Pancreas (tissue), 10 donors: ENCODE measurements around the gene MXRA7. TPM values are rescaled to one million over a fixed set of nuclear protein-coding genes. Genes with fewer than 3 reads are reported as not detected.
A peak's percentile ranks its signal among the peaks of the same experiment; 100 is the strongest.

ENCODE experiments used
- ATAC-seq, 4 donors: fragments of 200-7000 bp; cut with Tn5 transposase; one replicate each; pipeline versions ENCODE4 v1.8.0 to v1.9.1; 2020; ENCODE audit warnings: mild to moderate bottlenecking in 4 of 4, moderate library complexity in 4 of 4
- DNase-seq, 6 donors: peaks; one replicate each; pipeline ENCODE4 v3.0.0-alpha.2; 2020
- FAIRE-seq: peaks from 2 replicates; lab custom pipeline; 2012; peaks lifted over from hg19 to GRCh38; lab: Jason Lieb, UNC
- H3K27ac ChIP-seq, 4 donors: fragments of 200-600 bp; sonication (generic); 1 replicate in 3 of 4; 2 replicates in 1 of 4; pipeline versions ENCODE4 v1.5.0 to v1.8.0; 2020
- H3K27me3 ChIP-seq, 4 donors: fragments of 200-600 bp; one replicate each; pipeline ENCODE4 v1.8.0; 2021
- H3K36me3 ChIP-seq, 3 donors: fragments of 200-600 bp; sonication (generic) in 1 of 3; one replicate each; pipeline versions ENCODE4 v1.5.0 to v1.8.0; 2020 to 2021
- H3K4me1 ChIP-seq, 3 donors: fragments of 200-600 bp; one replicate each; pipeline ENCODE4 v1.8.0; 2021
- H3K4me3 ChIP-seq, 4 donors: fragments of 200-600 bp; sonication (generic) in 2 of 4; one replicate each; pipeline versions ENCODE4 v1.5.0 to v1.8.0; 2020 to 2021
- H3K9me3 ChIP-seq, 4 donors: fragments of 200-600 bp; one replicate each; pipeline ENCODE4 v1.8.0; 2021
- WGBS, 2 donors: extraction: QIAGEN DNeasy Blood & Tissue Kit; methylation state at CpG; one replicate each; pipeline ENCODE4 v1.1.7; 2013; 5-methylcytosine and 5-hydroxymethylcytosine counted together
- intact Hi-C, 3 donors: fragments of 100-400 bp; cut with DNase I; formaldehyde crosslinking; loops; one replicate each; pipeline versions ENCODE4 v1.11.1 to v1.14.2; 2022
- polyA plus RNA-seq, 2 donors: library from polyadenylated mRNA; stranded (reverse); fragments of 200-250 nt; gene quantifications; one replicate each; pipeline ENCODE4 v1.2.3, GENCODE V29; 2013
- total RNA-seq, 6 donors: library from RNA; stranded (reverse); fragmentation: NEBNext Ultra II Directional in 4 of 6; extraction: Animal tissue kit (Norgen Biotek cat#: 25700) in 4 of 6; gene quantifications; one replicate each; pipeline versions ENCODE4 v1.2.1 to v1.2.4, GENCODE V29; 2021 to 2023
- TF ChIP-seq, protein P1 (sequence below), 4 donors: fragments of 200-600 bp; sonication (generic) in 3 of 4; IDR thresholded peaks; one replicate each; pipeline versions ENCODE4 v1.5.0 to v1.8.0; 2021; ENCODE audit warnings: antibody characterized with exemption in 4 of 4
- donor health status: healthy with polysubstance abuse.
- donor health status: DM: no; HTN: no; CAD: no; lungs with moderate emphysema.
- donor health status: DM: no; HTN: no; CAD: no.
- donor health status: control.
- donor health status: control.
- donor health status: Bipolar disorder and iron deficiency.
- donor health status: DM: yes; HTN: yes; CAD: no.
- donor health status: DM: no; HTN: no; CAD: no.
- donor health status: DM: no; HTN: no; CAD: no.
- donor health status: DM: yes; HTN: yes; CAD: no.

Gene MXRA7
- total and polyA plus RNA-seq, 8 donors: 32.0 to 137 (median 44.7) TPM

DNA sequence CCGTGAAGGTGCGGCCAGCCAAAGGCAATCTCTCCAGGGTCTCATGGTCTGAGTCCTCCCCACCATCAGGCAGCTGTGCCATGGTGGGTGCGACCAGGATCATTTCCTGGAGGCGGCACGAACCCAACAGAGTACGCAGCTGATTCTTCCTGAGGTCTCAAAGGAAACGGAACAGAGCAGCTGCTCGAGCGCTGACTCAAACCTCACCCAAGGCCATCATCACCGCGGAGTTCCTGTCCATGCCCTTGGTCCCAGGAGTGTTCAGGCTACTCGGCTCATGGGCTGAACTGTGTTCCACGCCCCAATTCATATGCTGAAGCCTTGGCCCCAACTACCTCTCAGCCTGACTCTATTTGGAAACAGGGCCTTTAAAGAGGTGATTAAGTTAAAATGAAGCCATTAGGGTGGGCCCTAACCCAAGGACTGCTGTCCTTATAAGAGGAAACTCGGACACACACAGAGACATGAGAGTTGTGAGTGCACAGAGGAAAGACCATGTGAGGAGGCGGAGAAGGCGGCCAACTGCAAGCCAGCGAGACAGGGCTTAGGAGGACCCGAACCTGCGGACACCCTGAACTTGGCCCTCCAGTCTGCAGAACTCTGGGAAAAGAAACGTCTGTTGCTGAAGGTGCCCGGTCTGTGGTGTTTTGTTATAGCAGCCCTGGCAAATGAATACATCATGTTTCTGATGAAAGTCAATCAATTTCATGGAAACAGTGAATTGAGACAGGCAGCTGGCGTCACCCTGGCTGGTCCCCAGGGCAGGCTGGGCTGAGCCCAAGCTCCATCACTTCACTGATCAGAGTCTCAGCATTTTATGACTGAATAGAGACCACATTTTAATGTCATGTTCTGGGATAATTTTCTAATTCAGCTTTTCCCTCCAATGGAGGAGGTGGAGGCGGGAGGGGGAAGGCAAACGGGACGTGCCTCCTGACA lies 13.7 kb downstream of the MXRA7 start:
- TF ChIP-seq, protein P1, sequence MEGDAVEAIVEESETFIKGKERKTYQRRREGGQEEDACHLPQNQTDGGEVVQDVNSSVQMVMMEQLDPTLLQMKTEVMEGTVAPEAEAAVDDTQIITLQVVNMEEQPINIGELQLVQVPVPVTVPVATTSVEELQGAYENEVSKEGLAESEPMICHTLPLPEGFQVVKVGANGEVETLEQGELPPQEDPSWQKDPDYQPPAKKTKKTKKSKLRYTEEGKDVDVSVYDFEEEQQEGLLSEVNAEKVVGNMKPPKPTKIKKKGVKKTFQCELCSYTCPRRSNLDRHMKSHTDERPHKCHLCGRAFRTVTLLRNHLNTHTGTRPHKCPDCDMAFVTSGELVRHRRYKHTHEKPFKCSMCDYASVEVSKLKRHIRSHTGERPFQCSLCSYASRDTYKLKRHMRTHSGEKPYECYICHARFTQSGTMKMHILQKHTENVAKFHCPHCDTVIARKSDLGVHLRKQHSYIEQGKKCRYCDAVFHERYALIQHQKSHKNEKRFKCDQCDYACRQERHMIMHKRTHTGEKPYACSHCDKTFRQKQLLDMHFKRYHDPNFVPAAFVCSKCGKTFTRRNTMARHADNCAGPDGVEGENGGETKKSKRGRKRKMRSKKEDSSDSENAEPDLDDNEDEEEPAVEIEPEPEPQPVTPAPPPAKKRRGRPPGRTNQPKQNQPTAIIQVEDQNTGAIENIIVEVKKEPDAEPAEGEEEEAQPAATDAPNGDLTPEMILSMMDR (IDR thresholded peaks at IDR 0.05): no peak
- no peak for FAIRE-seq
- peak in 1 of 4 donors; percentile 22 for ATAC-seq
- Histone ChIP-seq H3K27ac (no peak overlapping the region), H3K4me3 (no peak overlapping the region), H3K27me3 (no peaks in the 10 kb centered on the region), H3K36me3 (no peaks in the 10 kb centered on the region), H3K4me1 (no peaks in the 10 kb centered on the region), H3K9me3 (no peaks in the 10 kb centered on the region)
- intact Hi-C loops: no loop called here
- WGBS, 2 donors: 78 to 83% methylated on average over 25 of the region's 25 CpGs
- DNase-seq: peak in 1 of 6 donors; percentile 23

DNA sequence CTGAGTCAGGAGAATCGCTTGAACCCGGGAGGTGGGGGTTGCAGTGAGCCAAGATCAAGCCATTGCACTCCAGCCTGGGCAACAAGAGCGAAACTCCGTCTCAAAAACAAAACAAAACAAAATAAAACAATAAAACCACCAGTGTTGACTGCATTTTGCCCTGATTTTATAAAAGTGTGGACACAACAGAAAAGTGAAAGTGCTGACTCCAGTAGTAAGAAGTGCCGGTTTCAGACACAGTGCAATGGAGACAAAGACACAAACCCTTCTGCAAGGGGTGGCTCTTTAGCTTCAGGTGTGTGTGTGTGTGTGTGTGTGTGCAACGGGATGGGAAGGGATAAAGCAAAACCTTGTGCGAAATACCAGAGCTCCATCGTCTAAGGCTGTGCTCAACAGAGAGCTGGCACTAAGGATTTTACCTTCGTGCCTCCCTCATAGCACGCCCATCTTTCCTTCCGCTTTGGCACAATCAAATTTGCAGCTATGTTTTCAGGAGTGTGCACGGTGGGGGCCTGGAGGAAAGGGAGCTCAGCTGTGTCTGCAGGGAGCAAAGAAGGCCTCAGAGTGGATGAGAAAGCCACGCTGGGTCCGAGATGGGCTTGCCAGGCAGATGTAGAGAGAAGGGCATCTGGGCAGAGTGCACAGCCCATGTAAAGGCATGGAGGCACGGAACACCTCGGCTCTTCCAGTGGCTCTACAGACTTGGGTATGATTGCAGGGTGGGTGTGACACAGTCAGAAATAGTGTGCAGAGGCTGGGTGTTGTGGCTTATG lies 15.5 kb downstream of the MXRA7 start:
- peak overlapping the region in 1 of 4 donors; percentile 19 for H3K27ac ChIP-seq
- TF ChIP-seq, protein P1 (IDR thresholded peaks at IDR 0.05): no peak
- H3K36me3 ChIP-seq: no peaks in the 10 kb centered on the region
- no peak for FAIRE-seq
- 80 to 86% methylated on average over 16 of the region's 16 CpGs for WGBS, 2 donors
- ATAC-seq: peak in 2 of 4 donors; percentile 7 to 33
- H3K27me3 ChIP-seq: no peaks in the 10 kb centered on the region
- no peaks in the 10 kb centered on the region for H3K4me1 ChIP-seq
- H3K9me3 ChIP-seq: no peaks in the 10 kb centered on the region
- no peak overlapping the region for H3K4me3 ChIP-seq
- intact Hi-C loops: no loop called here
- DNase-seq: peak in 1 of 6 donors; percentile 8

DNA sequence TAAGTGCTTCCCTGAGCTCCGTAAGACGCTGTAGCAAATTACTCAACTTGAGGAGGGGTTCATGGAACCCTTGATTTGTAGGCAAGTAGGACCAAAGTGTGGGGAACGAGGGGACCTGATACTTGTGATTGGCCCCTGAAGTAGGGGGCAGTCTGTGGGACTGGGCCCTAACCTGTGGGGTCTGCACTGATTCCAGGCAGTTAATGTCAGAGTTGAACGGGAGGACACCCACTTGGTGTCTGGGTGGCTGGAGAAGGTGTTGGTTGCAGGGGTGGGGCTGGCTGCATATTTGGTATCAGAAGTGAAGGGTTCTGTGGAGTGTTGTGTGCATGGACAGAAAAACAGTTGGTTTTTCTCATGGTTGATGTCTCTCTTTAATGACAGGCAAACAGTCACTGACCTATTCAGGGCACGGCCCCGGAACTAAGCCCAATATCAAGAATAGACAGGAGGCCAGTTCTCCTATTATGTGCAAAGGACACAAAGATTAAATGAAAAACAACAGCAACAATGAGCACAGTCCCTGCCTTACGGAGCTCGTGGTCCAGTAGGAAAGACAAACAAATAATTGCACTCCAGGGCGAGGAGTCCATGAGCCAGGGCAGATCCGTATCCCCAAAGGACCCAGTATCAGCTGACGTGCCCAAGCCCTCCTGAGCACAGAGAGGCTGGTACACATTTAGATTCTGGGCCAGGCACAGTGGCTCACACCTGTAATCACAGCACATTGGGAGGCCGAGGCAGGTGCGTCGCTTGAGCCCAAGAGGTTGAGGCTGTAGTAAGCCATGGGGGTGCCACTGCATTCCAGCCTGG lies 19.2 kb downstream of the MXRA7 start:
- Histone ChIP-seq H3K4me3 (no peak overlapping the region), H3K27me3 (no peaks in the 10 kb centered on the region), H3K9me3 (no peaks in the 10 kb centered on the region), H3K4me1 (peaks cover 0 to 6% (median 0%) of the 10 kb centered on the region in 3 donors), H3K27ac (peak overlapping the region in 1 of 4 donors; percentile 28), H3K36me3 (no peaks in the 10 kb centered on the region)
- peak in 1 of 4 donors; percentile 35 for ATAC-seq
- peak in 1 of 6 donors; percentile 34 for DNase-seq
- TF ChIP-seq, protein P1 (IDR thresholded peaks at IDR 0.05): no peak
- FAIRE-seq: no peak
- WGBS, 2 donors: 86 to 91% methylated on average over 14 of the region's 14 CpGs
- intact Hi-C loops: no loop called here

DNA sequence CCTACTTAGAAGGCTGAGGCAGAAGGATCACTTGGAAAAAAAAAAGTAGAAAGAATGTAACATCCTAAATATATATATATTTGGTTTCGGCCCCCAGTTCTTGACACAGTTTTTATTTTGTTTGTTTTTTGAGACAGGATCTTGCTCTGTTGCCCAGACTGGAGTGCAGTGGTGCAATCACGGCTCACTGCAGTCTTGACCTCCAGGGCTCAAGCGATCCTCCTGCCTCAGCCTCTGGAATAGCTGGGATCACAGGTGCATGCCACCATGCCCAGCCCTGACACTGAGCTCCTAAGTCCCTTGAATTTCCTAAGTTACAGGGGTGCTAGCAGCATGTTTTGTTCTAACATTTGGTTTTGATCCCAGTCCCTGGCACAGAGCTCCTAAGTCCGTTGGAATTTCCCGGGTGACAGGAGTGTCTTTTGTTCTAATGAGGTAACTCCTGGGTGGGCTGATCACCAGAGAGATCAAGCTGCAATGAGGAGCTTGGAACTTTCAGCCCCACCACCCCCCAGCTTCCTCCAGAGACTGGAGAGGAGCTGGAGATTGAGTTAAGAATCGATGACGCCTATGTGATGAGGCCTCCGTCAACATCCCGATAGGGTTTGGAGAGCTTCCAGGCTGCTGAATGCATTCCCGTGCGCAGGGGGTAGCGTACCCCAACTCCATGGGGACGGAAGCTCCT lies 20.0 kb downstream of the MXRA7 start:
- TF ChIP-seq, protein P1 (IDR thresholded peaks at IDR 0.05): no peak
- Histone ChIP-seq H3K36me3 (no peaks in the 10 kb centered on the region), H3K27ac (peak overlapping the region in 1 of 4 donors; percentile 28), H3K4me1 (peaks cover 0 to 6% (median 0%) of the 10 kb centered on the region in 3 donors), H3K27me3 (no peaks in the 10 kb centered on the region), H3K9me3 (no peaks in the 10 kb centered on the region), H3K4me3 (no peak overlapping the region)
- ATAC-seq (no peak), DNase-seq (peak in 1 of 6 donors; percentile 21), FAIRE-seq (no peak)
- intact Hi-C loops: no loop called here
- 83 to 85% methylated on average over 13 of the region's 13 CpGs for WGBS, 2 donors
